ENCODE measurements around the gene COL6A1.

The COL6A1 gene

GRCh38 chr21:46023555-46023954 is 42.0 kb downstream of the COL6A1 start:
- Histone ChIP-seq H3K4me1 (ENCODE audit: control insufficient read depth, insufficient read depth, low read length, poor library complexity, severe bottlenecking) (peaks cover 21% of the 10 kb centered on the region), H3K9me3 (ENCODE audit: control insufficient read depth, low read length) (no peaks in the 10 kb centered on the region), H3K4me3 (ENCODE audit: extremely low read depth, insufficient read depth, low read length, poor library complexity, severe bottlenecking) (no peak overlapping the region), H3K36me3 (ENCODE audit: control insufficient read depth, insufficient read depth, low read length) (no peaks in the 10 kb centered on the region), H3K27ac (ENCODE audit: low read depth, low read length, severe bottlenecking) (peak overlapping the region; percentile 88)
- 73 to 84% methylated on average over 8 of the region's 8 CpGs for WGBS, 2 experiments (ENCODE audit: insufficient coverage in 2 of 2)

GRCh38 chr21:46024141-46024540 is 42.6 kb downstream of the COL6A1 start:
- 100% methylated on average over 1 of the region's 3 CpGs; no CpG with 5 or more reads in 1 of the 2 experiments for WGBS, 2 experiments (ENCODE audit: insufficient coverage in 2 of 2)
- H3K9me3 ChIP-seq (ENCODE audit: control insufficient read depth, low read length) = no peaks in the 10 kb centered on the region
- peaks cover 18% of the 10 kb centered on the region for H3K4me1 ChIP-seq (ENCODE audit: control insufficient read depth, insufficient read depth, low read length, poor library complexity, severe bottlenecking)
- H3K36me3 ChIP-seq (ENCODE audit: control insufficient read depth, insufficient read depth, low read length) = no peaks in the 10 kb centered on the region
- H3K4me3 ChIP-seq (ENCODE audit: extremely low read depth, insufficient read depth, low read length, poor library complexity, severe bottlenecking) = no peak overlapping the region
- H3K27ac ChIP-seq (ENCODE audit: low read depth, low read length, severe bottlenecking) = peak overlapping the region; percentile 88

GRCh38 chr21:46025113-46025770 is 43.7 kb downstream of the COL6A1 start:
- Histone ChIP-seq H3K36me3 (ENCODE audit: control insufficient read depth, insufficient read depth, low read length) (no peaks in the 10 kb centered on the region), H3K27ac (ENCODE audit: low read depth, low read length, severe bottlenecking) (peak overlapping the region; percentile 88), H3K9me3 (ENCODE audit: control insufficient read depth, low read length) (peaks cover 4% of the 10 kb centered on the region), H3K4me3 (ENCODE audit: extremely low read depth, insufficient read depth, low read length, poor library complexity, severe bottlenecking) (no peak overlapping the region), H3K4me1 (ENCODE audit: control insufficient read depth, insufficient read depth, low read length, poor library complexity, severe bottlenecking) (peaks cover 16% of the 10 kb centered on the region)
- 39 to 42% methylated on average over 2 of the region's 2 CpGs for WGBS, 2 experiments (ENCODE audit: insufficient coverage in 2 of 2)

GRCh38 chr21:46027851-46028493 is 46.4 kb downstream of the COL6A1 start:
- Histone ChIP-seq H3K4me1 (ENCODE audit: control insufficient read depth, insufficient read depth, low read length, poor library complexity, severe bottlenecking) (peaks cover 16% of the 10 kb centered on the region), H3K9me3 (ENCODE audit: control insufficient read depth, low read length) (peaks cover 4% of the 10 kb centered on the region), H3K36me3 (ENCODE audit: control insufficient read depth, insufficient read depth, low read length) (no peaks in the 10 kb centered on the region), H3K4me3 (ENCODE audit: extremely low read depth, insufficient read depth, low read length, poor library complexity, severe bottlenecking) (no peak overlapping the region), H3K27ac (ENCODE audit: low read depth, low read length, severe bottlenecking) (peak overlapping the region; percentile 46)
- whole genome bisulfite sequencing, 2 experiments (ENCODE audit: insufficient coverage in 2 of 2) = 80 to 90% methylated on average over 1 to 3 of the region's 3 CpGs

GRCh38 chr21:46028573-46029091 is 47.1 kb downstream of the COL6A1 start:
- Histone ChIP-seq H3K9me3 (ENCODE audit: control insufficient read depth, low read length) (peaks cover 4% of the 10 kb centered on the region), H3K4me3 (ENCODE audit: extremely low read depth, insufficient read depth, low read length, poor library complexity, severe bottlenecking) (no peak overlapping the region), H3K27ac (ENCODE audit: low read depth, low read length, severe bottlenecking) (peak overlapping the region; percentile 48), H3K4me1 (ENCODE audit: control insufficient read depth, insufficient read depth, low read length, poor library complexity, severe bottlenecking) (peaks cover 14% of the 10 kb centered on the region), H3K36me3 (ENCODE audit: control insufficient read depth, insufficient read depth, low read length) (no peaks in the 10 kb centered on the region)
- WGBS, 2 experiments (ENCODE audit: insufficient coverage in 2 of 2) = no CpG with 5 or more reads among the region's 1 CpG

GRCh38 chr21:46029186-46029924 is 47.8 kb downstream of the COL6A1 start:
- H3K27ac ChIP-seq (ENCODE audit: low read depth, low read length, severe bottlenecking) = peak overlapping the region; percentile 48

GRCh38 chr21:46031484-46031883 is 49.9 kb downstream of the COL6A1 start:
- Histone ChIP-seq H3K27ac (ENCODE audit: low read depth, low read length, severe bottlenecking) (no peak overlapping the region), H3K4me3 (ENCODE audit: extremely low read depth, insufficient read depth, low read length, poor library complexity, severe bottlenecking) (no peak overlapping the region), H3K36me3 (ENCODE audit: control insufficient read depth, insufficient read depth, low read length) (no peaks in the 10 kb centered on the region), H3K4me1 (ENCODE audit: control insufficient read depth, insufficient read depth, low read length, poor library complexity, severe bottlenecking) (no peaks in the 10 kb centered on the region), H3K9me3 (ENCODE audit: control insufficient read depth, low read length) (peaks cover 4% of the 10 kb centered on the region)
- 97% methylated on average over 11 to 12 of the region's 12 CpGs for WGBS, 2 experiments (ENCODE audit: insufficient coverage in 2 of 2)

More at GRCh38 chr21:46029186-46029924, 47.8 kb downstream of the COL6A1 start:
- Histone ChIP-seq H3K4me1 (ENCODE audit: control insufficient read depth, insufficient read depth, low read length, poor library complexity, severe bottlenecking) (peaks cover 7% of the 10 kb centered on the region), H3K36me3 (ENCODE audit: control insufficient read depth, insufficient read depth, low read length) (no peaks in the 10 kb centered on the region), H3K9me3 (ENCODE audit: control insufficient read depth, low read length) (peaks cover 4% of the 10 kb centered on the region), H3K4me3 (ENCODE audit: extremely low read depth, insufficient read depth, low read length, poor library complexity, severe bottlenecking) (no peak overlapping the region)
- 85 to 93% methylated on average over 4 of the region's 5 CpGs for WGBS, 2 experiments (ENCODE audit: insufficient coverage in 2 of 2)

GRCh38 chr21:46032100-46032499 is 50.5 kb downstream of the COL6A1 start:
- H3K4me3 ChIP-seq (ENCODE audit: extremely low read depth, insufficient read depth, low read length, poor library complexity, severe bottlenecking) = no peak overlapping the region
- no peak overlapping the region for H3K27ac ChIP-seq (ENCODE audit: low read depth, low read length, severe bottlenecking)
- peaks cover 4% of the 10 kb centered on the region for H3K9me3 ChIP-seq (ENCODE audit: control insufficient read depth, low read length)
- no peaks in the 10 kb centered on the region for H3K36me3 ChIP-seq (ENCODE audit: control insufficient read depth, insufficient read depth, low read length)
- WGBS, 2 experiments (ENCODE audit: insufficient coverage in 2 of 2) = 93 to 97% methylated on average over 5 to 6 of the region's 6 CpGs
- H3K4me1 ChIP-seq (ENCODE audit: control insufficient read depth, insufficient read depth, low read length, poor library complexity, severe bottlenecking) = no peaks in the 10 kb centered on the region

GRCh38 chr21:46033410-46034400 is 52.1 kb downstream of the COL6A1 start:
- H3K4me3 ChIP-seq (ENCODE audit: extremely low read depth, insufficient read depth, low read length, poor library complexity, severe bottlenecking) = no peak overlapping the region
- H3K36me3 ChIP-seq (ENCODE audit: control insufficient read depth, insufficient read depth, low read length) = no peaks in the 10 kb centered on the region
- peak overlapping the region; percentile 16 for H3K27ac ChIP-seq (ENCODE audit: low read depth, low read length, severe bottlenecking)
- H3K4me1 ChIP-seq (ENCODE audit: control insufficient read depth, insufficient read depth, low read length, poor library complexity, severe bottlenecking) = peaks cover under 1% of the 10 kb centered on the region
- H3K9me3 ChIP-seq (ENCODE audit: control insufficient read depth, low read length) = peaks cover 4% of the 10 kb centered on the region
- 92 to 95% methylated on average over 26 to 37 of the region's 64 CpGs for WGBS, 2 experiments (ENCODE audit: insufficient coverage in 2 of 2)

All from mesodermal cell (in vitro differentiated cells).